ENCODE measurements around the gene CLMN.

DNA sequence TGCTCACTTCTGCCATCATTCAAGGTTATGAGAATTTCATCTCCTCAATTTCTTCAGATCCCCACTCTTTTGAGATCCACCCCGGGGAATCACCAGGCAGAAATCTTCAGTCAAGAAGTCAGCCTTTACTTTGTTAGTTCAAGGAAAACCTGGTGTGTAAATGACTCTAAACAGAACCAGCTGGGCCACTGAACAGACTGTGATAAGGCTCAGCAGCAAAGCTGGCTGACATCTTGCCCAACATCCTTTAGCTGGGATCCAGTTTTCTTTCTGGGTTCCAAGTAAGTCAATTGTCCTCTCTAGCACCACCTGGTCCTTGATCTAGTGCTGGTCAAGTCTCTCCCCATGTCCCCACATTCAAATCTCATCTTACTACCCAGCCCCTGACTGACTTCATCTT lies 11.6 kb downstream of the CLMN start:
- TF ChIP-seq POLR2A (IDR thresholded peaks at IDR 0.05) (no peak), CTCF (IDR thresholded peaks at IDR 0.05) (no peak), POLR2AphosphoS5 (IDR thresholded peaks at IDR 0.05) (no peak), EP300 (IDR thresholded peaks at IDR 0.05) (no peak)
